ENCODE results near the gene XPR1.
"Not testable (repeated sequence)": the region's sequence is repeated elsewhere in the genome, so short reads cannot be mapped to it uniquely, and the experiment has no call there.

The XPR1 gene

GRCh38 chr1:180695282-180695681, 63.5 kb downstream of the XPR1 start:
- H3K4me3 ChIP-seq (replicated peaks in 1 of 2; ENCODE audit: low read depth in 2 of 2, low read length in 2 of 2): no peak overlapping the region
- no peak for DNase-seq (ENCODE audit: low read depth in 2 of 2)
- TF ChIP-seq CTCF (IDR thresholded peaks at IDR 0.05; ENCODE audit: low read depth, low read length): no peak

- TF ChIP-seq CTCF (IDR thresholded peaks at IDR 0.05; ENCODE audit: low read depth, low read length): no peak
- DNase-seq (ENCODE audit: low read depth in 2 of 2): no peak
- no peak overlapping the region for H3K4me3 ChIP-seq (replicated peaks in 1 of 2; ENCODE audit: low read depth in 2 of 2, low read length in 2 of 2)
These were observed 64.5 kb downstream of the XPR1 start for GRCh38 chr1:180696361-180696760.

- no peak for DNase-seq (ENCODE audit: low read depth in 2 of 2)
- no peak overlapping the region for H3K4me3 ChIP-seq (replicated peaks in 1 of 2; ENCODE audit: low read depth in 2 of 2, low read length in 2 of 2)
- TF ChIP-seq CTCF (IDR thresholded peaks at IDR 0.05; ENCODE audit: low read depth, low read length): no peak
These were observed 66.8 kb downstream of the XPR1 start for GRCh38 chr1:180698580-180698979.

GRCh38 chr1:180702376-180702775, 70.6 kb downstream of the XPR1 start:
- H3K4me3 ChIP-seq (replicated peaks in 1 of 2; ENCODE audit: low read depth in 2 of 2, low read length in 2 of 2); DNase-seq (ENCODE audit: low read depth in 2 of 2): not testable (repeated sequence)

- DNase-seq (ENCODE audit: low read depth in 2 of 2): not testable (repeated sequence)
These were observed 78.9 kb downstream of the XPR1 start for GRCh38 chr1:180710746-180711145.

GRCh38 chr1:180711260-180711659, 79.4 kb downstream of the XPR1 start:
- not testable (repeated sequence) for H3K4me3 ChIP-seq (replicated peaks in 1 of 2; ENCODE audit: low read depth in 2 of 2, low read length in 2 of 2); DNase-seq (ENCODE audit: low read depth in 2 of 2)

More at GRCh38 chr1:180710746-180711145, 78.9 kb downstream of the XPR1 start:
- not testable (repeated sequence) for H3K4me3 ChIP-seq (replicated peaks in 1 of 2; ENCODE audit: low read depth in 2 of 2, low read length in 2 of 2)

- peak in 1 of 2 donors; percentile 7 for DNase-seq (ENCODE audit: low read depth in 2 of 2)
- no peak overlapping the region for H3K4me3 ChIP-seq (replicated peaks in 1 of 2; ENCODE audit: low read depth in 2 of 2, low read length in 2 of 2)
- TF ChIP-seq CTCF (IDR thresholded peaks at IDR 0.05; ENCODE audit: low read depth, low read length): no peak
These were observed 88.9 kb downstream of the XPR1 start for GRCh38 chr1:180720753-180721152.

GRCh38 chr1:180722586-180722985, 90.8 kb downstream of the XPR1 start:
- no peak for DNase-seq (ENCODE audit: low read depth in 2 of 2)
- H3K4me3 ChIP-seq (replicated peaks in 1 of 2; ENCODE audit: low read depth in 2 of 2, low read length in 2 of 2): no peak overlapping the region
- no peak for TF ChIP-seq CTCF (IDR thresholded peaks at IDR 0.05; ENCODE audit: low read depth, low read length)

GRCh38 chr1:180724055-180724454, 92.2 kb downstream of the XPR1 start:
- DNase-seq (ENCODE audit: low read depth in 2 of 2): no peak
- TF ChIP-seq CTCF (IDR thresholded peaks at IDR 0.05; ENCODE audit: low read depth, low read length): no peak
- H3K4me3 ChIP-seq (replicated peaks in 1 of 2; ENCODE audit: low read depth in 2 of 2, low read length in 2 of 2): no peak overlapping the region

- DNase-seq (ENCODE audit: low read depth in 2 of 2); H3K4me3 ChIP-seq (replicated peaks in 1 of 2; ENCODE audit: low read depth in 2 of 2, low read length in 2 of 2): not testable (repeated sequence)
These were observed 94.2 kb downstream of the XPR1 start for GRCh38 chr1:180726024-180726423.

- DNase-seq (ENCODE audit: low read depth in 2 of 2); H3K4me3 ChIP-seq (replicated peaks in 1 of 2; ENCODE audit: low read depth in 2 of 2, low read length in 2 of 2): not testable (repeated sequence)
These were observed 95.9 kb downstream of the XPR1 start for GRCh38 chr1:180727751-180728150.

Measured in cardiac fibroblast (primary cell).